ENCODE data around the gene EDN1.
"Not testable (repeated sequence)": the region's sequence is repeated elsewhere in the genome, so short reads cannot be mapped to it uniquely, and the experiment has no call there.

The EDN1 gene

GRCh38 chr6:12325872-12326271 is 35.7 kb downstream of the EDN1 start:
- DNase-seq (ENCODE audit: low read depth): no peak

DNA sequence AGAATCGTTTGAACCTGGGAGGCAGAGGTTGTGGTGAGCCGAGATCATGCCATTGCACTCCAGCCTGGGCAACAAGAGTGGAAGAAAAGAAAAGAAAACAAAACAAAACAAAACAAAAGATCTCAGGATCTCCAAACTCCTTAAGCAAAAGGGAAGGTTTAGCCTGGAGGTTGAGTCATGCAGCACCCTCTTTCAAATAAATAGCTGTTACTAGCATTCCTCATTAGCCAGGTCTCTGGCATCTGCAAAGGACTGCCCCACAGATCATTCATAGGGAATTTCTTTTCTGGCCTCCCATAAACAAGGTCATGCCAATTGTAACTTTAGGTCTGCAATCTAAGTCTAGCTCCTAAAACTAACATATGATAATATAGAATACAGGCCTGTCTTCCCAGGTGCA is 37.2 kb downstream of the EDN1 start:
- DNase-seq (ENCODE audit: low read depth): no peak

DNA sequence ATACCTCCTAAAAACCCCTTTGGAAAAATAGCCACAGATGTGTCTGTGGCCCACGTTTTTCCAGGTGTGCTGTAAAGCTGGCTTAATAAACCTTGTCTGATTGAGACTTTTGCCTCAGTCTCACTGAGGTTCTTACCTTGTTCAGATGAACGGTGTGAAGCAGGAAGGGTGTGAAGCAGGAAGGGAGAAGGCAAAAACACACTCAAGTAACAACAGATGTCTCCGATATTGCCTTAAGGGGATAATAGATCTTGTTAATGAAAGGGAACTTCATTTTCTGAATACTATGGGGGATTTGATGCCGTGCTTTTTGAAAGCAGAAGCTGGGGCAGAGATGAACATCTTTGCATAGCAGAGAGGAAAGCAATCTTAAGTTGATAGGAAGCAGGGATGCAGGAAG is 37.8 kb downstream of the EDN1 start:
- no peak for DNase-seq (ENCODE audit: low read depth)

GRCh38 chr6:12328701-12329100 is 38.5 kb downstream of the EDN1 start:
- no peak for DNase-seq (ENCODE audit: low read depth)

- DNase-seq (ENCODE audit: low read depth): no peak
Measured at GRCh38 chr6:12331474-12331873, 41.3 kb downstream of the EDN1 start.

DNA sequence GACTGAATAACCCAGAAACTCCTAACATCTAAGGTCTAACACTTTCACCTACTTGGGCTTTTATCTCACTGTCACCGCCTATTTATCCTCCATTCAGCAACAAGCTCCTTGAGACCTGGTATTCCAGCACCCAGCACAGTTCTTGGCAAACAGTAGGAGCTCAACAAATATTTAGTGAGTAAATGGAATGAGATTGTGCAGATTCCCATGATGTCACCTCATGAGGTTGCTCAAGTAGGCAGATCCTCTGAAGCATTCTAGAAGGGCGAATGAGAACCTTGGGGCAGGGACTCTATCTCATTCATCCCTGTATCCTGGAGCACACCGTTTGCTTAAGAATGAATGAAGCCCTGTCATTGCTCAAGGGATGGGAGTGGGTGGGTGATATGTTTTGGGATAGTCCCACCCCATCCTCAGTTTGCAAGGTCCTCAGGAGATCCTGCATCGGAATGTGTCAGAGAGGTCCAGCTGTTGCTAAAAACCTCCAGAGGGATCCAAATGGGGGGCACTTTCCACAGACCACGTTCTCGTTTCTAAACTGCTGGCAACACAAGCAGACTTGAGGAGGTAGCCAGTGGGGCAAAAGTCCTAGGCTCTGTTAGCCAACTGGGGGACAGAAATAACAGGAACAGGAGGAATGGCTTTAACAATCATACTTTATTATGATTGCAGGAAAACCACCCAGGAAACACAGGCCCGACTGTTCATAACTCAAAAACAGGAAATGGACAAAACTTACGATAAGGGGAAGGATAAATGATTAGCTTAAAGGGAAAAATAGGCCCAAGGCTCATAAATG is 42.0 kb downstream of the EDN1 start:
- DNase-seq (ENCODE audit: low read depth): no peak

GRCh38 chr6:12332750-12333079 is 42.6 kb downstream of the EDN1 start:
- not testable (repeated sequence) for DNase-seq (ENCODE audit: low read depth)

DNA sequence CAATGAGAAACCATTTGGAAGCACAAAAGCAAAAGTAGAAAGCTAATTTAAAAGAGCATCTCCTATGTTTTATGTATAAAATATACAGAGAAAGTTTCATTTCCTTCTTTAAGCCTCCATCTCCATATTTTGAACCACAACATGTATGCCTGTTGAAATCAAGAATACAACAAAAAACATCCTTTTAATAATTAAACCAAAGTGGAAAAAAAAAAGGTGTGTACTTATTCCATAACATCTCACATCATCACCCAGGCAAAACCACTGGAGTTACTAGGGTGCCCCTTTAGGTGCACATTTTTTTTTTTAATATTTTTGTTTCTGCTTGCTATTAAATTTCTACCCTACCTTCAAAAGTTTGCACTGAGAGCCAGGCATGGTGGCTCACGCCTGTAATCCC is 43.0 kb downstream of the EDN1 start:
- no peak for DNase-seq (ENCODE audit: low read depth)

- DNase-seq (ENCODE audit: low read depth): no peak
Measured at GRCh38 chr6:12334526-12335130, 44.5 kb downstream of the EDN1 start.

- no peak for DNase-seq (ENCODE audit: low read depth)
Measured at GRCh38 chr6:12335131-12335527, 45.0 kb downstream of the EDN1 start.

- no peak for DNase-seq (ENCODE audit: low read depth)
Measured at GRCh38 chr6:12335717-12336116, 45.6 kb downstream of the EDN1 start.

- no peak for DNase-seq (ENCODE audit: low read depth)
Measured at GRCh38 chr6:12336121-12336971, 46.2 kb downstream of the EDN1 start.

DNA sequence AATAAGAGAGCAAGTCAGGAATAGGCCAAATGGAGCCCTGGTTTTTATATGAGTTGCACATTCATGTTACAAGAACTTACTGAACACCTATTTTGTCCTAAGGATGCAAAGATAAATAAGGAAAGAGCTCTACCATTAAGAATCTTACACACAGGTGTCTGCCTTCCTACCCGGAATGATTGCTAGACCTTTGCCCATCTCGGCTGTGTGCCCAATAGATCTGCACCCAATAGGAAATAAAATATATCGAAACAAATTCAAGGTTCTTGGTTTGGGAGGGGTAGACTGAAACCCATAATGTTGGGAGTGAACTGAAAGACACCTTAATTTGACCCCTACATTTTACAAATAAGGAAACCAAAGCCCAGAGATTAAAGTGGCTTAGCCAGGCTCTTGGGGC is 48.9 kb downstream of the EDN1 start:
- DNase-seq (ENCODE audit: low read depth): no peak

DNA sequence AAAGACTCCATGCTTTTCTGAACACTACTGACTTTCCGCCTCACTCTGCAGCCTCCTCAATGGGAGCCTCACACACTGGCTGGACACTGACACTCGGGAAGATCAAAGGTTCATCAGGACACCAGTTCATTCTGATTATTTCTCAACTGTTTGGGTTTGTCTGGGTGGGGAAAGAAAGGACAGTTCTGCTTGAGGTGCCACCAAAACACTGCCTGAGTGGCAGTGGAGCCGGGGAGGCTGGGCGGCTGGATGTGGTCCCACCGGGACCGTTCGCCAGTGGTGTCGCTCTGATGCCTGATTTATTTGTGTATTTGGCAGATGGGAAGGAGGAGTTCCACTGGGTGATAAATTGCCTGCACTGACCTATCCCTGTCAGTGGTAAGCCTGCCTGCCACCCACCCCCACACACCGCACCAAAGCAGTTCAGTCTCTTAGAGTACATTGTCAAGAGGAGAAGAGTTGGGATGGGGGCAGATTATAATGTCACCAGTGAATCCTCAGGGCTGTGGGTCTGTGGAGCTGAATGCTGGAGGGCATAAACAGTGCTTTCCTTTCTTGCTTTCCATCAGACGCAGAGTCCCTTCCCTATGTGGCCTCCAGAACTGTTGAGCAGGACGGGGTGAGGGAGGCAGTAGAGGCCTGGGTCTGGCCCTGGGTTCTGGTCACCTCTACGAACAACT is 49.8 kb downstream of the EDN1 start:
- no peak for DNase-seq (ENCODE audit: low read depth)

DNA sequence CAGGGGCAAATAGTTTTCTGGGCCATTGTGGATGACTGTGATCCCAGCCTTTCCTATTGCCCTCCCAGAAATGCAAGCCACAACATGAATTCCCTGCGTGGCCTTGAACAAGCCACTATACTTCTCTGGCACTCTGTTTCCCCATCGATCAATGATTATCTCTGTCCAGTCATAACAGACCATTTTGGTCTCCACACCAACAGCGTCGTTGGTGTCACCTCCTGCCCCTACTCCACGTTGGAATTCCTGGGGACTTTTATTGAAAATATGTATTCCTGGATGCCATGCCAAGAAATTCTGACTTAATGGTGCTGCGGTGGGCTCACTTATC is 50.3 kb downstream of the EDN1 start:
- DNase-seq (ENCODE audit: low read depth): no peak

DNA sequence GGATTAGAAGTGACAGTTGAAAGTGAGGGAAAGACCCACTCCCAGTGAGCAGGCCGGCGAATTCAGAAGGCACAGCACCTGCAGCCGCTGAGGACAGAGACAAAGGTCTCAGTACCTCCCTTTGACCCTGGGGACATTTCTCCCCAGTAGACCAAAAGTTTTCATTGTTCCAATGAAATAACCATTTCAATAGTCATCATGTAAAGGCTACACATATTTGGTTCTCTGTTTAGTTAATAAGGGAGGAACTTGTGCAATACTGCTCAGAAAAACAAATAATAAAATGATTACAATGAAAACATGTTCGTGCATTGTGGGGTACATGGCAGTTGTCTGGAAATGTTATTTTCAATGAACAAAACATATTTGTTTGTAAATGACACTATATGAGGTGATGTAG is 52.5 kb downstream of the EDN1 start:
- no peak for DNase-seq (ENCODE audit: low read depth)

GRCh38 chr6:12343122-12343439 is 52.9 kb downstream of the EDN1 start:
- no peak for DNase-seq (ENCODE audit: low read depth)

GRCh38 chr6:12343440-12344162 is 53.4 kb downstream of the EDN1 start:
- DNase-seq (ENCODE audit: low read depth): no peak

DNA sequence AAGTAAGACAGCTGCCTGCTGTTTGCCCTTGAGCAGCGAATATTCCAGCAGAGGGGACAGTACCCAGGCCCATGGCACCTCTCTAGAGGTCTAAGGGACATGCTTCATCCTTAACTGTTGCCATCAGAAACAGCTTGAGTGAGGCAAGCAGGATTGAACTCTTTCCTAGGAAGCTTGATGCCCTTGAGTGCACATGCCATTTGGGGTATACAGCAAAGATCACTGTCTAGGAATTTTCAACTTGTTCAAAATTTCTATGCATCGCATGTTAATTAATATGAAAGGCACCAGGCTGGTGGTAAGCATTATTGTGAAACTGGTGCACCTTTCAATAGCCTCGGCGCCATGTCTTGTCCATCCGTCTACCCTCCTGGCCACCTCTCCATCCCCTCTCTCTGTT is 54.1 kb downstream of the EDN1 start:
- DNase-seq (ENCODE audit: low read depth): no peak

DNA sequence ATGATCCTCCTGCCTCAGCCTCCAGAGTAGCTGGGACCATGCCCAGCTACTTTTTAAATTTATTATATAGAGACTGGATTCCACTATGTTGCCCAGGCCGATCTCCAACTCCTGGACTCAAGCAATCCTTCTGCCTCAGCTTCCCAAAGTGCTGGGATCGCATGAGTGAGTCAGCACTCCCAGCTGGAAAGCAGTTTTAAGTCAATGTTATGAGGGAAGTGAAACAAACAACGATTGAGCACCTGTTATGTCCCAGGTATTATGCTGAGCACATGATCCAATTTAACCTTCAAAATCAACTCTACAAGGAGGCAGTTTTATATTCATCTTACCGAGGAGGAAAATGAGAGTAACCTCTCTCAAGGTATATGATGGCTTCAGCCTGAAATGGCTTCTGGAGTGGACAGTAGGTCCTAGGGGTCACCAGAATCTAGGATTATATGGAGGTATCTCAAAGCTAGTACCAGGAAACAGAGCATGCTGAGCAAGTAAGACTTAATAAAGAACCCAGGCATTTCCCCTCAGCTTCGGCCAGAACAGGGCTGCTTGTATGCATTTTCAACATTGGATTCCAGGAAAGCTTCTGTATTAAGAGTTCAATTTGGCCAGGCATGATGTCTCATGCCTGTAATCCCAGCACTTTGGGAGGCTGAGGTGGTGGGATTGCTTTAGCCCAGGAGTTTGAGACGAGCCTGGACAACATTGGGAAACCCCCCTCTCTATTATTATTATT is 55.0 kb downstream of the EDN1 start:
- no peak for DNase-seq (ENCODE audit: low read depth)

GRCh38 chr6:12345694-12346058 is 55.5 kb downstream of the EDN1 start:
- DNase-seq (ENCODE audit: low read depth): no peak

All from stimulated activated CD8-positive, alpha-beta memory T cell treated with anti-CD3 and anti-CD28 coated beads, Interleukin-15, amount 100 ng/mL, for 24 hours (primary cell).